CD4-positive, alpha-beta T cell (primary cell): ENCODE results near the gene PDGFD. TPM values are rescaled to one million over a fixed set of nuclear protein-coding genes. Genes with fewer than 3 reads are reported as not detected.

Source experiments
- ATAC-seq: fragments of 200-7000 bp; cut with Tn5 transposase; one replicate; pipeline ENCODE4 v1.10.0; 2022; ENCODE audit warnings: mild to moderate bottlenecking; ENCODE audit not compliant: poor library complexity
- CTCF ChIA-PET: fragments of 350-600 bp; sonication (Branson Sonifier 250); formaldehyde crosslinking; loops from one replicate; lab custom pipeline; 2021; ENCODE audit warnings: antibody characterized with exemption, inconsistent platforms; lab: Charles Lee
- POLR2A ChIA-PET: fragments of 350-600 bp; sonication (Branson Sonifier 250); formaldehyde crosslinking; loops from one replicate; lab custom pipeline; 2021; ENCODE audit warnings: antibody characterized with exemption, inconsistent platforms; lab: Charles Lee
- DNase-seq, 14 experiments: peaks; one replicate each; pipeline ENCODE4 v3.0.0-alpha.2; 2013 to 2020; ENCODE audit warnings: mixed read lengths in 2 of 14
- H3K27ac ChIP-seq, 2 donors: one replicate each; pipeline versions ENCODE4 v1.5.1 to v1.7.0; 2013; ENCODE audit warnings: low read length in 2 of 2, low read depth in 1 of 2, mild to moderate bottlenecking in 1 of 2
- H3K27me3 ChIP-seq, 2 experiments: 1 replicate in 1 of 2; 2 replicates in 1 of 2; pipeline versions ENCODE4 v1.6.1 to v1.7.0; 2013; ENCODE audit warnings: low read length in 2 of 2, control low read depth in 1 of 2, mild to moderate bottlenecking in 1 of 2, moderate library complexity in 1 of 2; ENCODE audit not compliant: insufficient read depth in 2 of 2, control insufficient read depth in 1 of 2
- H3K36me3 ChIP-seq: one replicate; pipeline ENCODE4 v1.6.1; 2013; ENCODE audit warnings: low read length, control low read depth; ENCODE audit not compliant: insufficient read depth
- H3K4me1 ChIP-seq: one replicate; pipeline ENCODE4 v1.6.1; 2013; ENCODE audit warnings: low read length, control low read depth; ENCODE audit not compliant: insufficient read depth
- H3K4me3 ChIP-seq: one replicate; pipeline ENCODE4 v1.5.1; 2013; ENCODE audit warnings: mild to moderate bottlenecking, low read length, moderate library complexity
- H3K9me3 ChIP-seq, 2 experiments: 1 replicate in 1 of 2; 2 replicates in 1 of 2; pipeline versions ENCODE4 v1.6.1 to v1.7.0; 2013; ENCODE audit warnings: low read length in 2 of 2, mild to moderate bottlenecking in 2 of 2, control low read depth in 1 of 2, moderate library complexity in 1 of 2; ENCODE audit not compliant: control insufficient read depth in 1 of 2, insufficient read depth in 1 of 2
- H3K27ac Mint-ChIP-seq: one replicate; pipeline ENCODE4 v1.8.0; 2020; ENCODE audit warnings: mixed read lengths
- H3K27me3 Mint-ChIP-seq: one replicate; pipeline ENCODE4 v1.8.0; 2021; ENCODE audit warnings: mixed read lengths
- H3K36me3 Mint-ChIP-seq: one replicate; pipeline ENCODE4 v1.8.0; 2021; ENCODE audit warnings: low read depth, mixed read lengths
- H3K4me1 Mint-ChIP-seq: one replicate; pipeline ENCODE4 v1.8.0; 2021; ENCODE audit warnings: low read depth, mixed read lengths
- H3K4me3 Mint-ChIP-seq: one replicate; pipeline ENCODE4 v1.8.0; 2020; ENCODE audit warnings: mild to moderate bottlenecking, mixed read lengths
- H3K9me3 Mint-ChIP-seq: one replicate; pipeline ENCODE4 v1.8.0; 2020; ENCODE audit warnings: mixed read lengths
- CTCF ChIP-seq: fragments of 200-600 bp; IDR thresholded peaks from one replicate; pipeline ENCODE4 v1.8.0; 2022; ENCODE audit warnings: antibody characterized with exemption, mild to moderate bottlenecking
- intact Hi-C, 2 experiments: fragments of 100-400 bp; cut with DNase I in 1 of 2; cut with micrococcal nuclease in 1 of 2; formaldehyde crosslinking; loops; one replicate each; pipeline versions ENCODE4 v1.15.1 to v1.9.0; 2023 to 2025; cut with DNase I, micrococcal nuclease
- total RNA-seq, 174 experiments: library from RNA in 2 of 174; stranded (reverse) in 2 of 174; gene quantifications; one replicate each; pipeline ENCODE4 v1.2.3 and lab custom pipeline; 2021 to 2026

Gene PDGFD
- total RNA-seq, 2 experiments from 2014 or later, result not detected

GRCh38 chr11:104046331-104046730 is 117.6 kb downstream of the PDGFD start:
- Histone ChIP-seq H3K9me3 (peaks cover 0 to 4% of the 10 kb centered on the region in 2 experiments), H3K4me1 (no peaks in the 10 kb centered on the region), H3K27me3 (no peaks in the 10 kb centered on the region), H3K4me3 (no peak overlapping the region), H3K27ac (no peak overlapping the region), H3K36me3 (no peaks in the 10 kb centered on the region)
- no peak for TF ChIP-seq CTCF
- Mint-ChIP-seq H3K4me3 (no peak overlapping the region), H3K9me3 (no peaks in the 10 kb centered on the region), H3K27ac (no peak overlapping the region), H3K4me1 (no peaks in the 10 kb centered on the region), H3K27me3 (no peaks in the 10 kb centered on the region), H3K36me3 (no peaks in the 10 kb centered on the region)
- intact Hi-C loops, result no loop called here
- POLR2A ChIA-PET, result no interaction called here
- DNase-seq (no peak), ATAC-seq (no peak)
- CTCF ChIA-PET, result no interaction called here

- H3K27me3 ChIP-seq, result no peaks in the 10 kb centered on the region
These were observed 120.2 kb downstream of the PDGFD start for GRCh38 chr11:104043678-104044239.

GRCh38 chr11:104043142-104043541 is 120.8 kb downstream of the PDGFD start:
- Mint-ChIP-seq H3K4me1 (no peaks in the 10 kb centered on the region), H3K27ac (no peak overlapping the region), H3K9me3 (no peaks in the 10 kb centered on the region), H3K27me3 (no peaks in the 10 kb centered on the region), H3K4me3 (no peak overlapping the region), H3K36me3 (no peaks in the 10 kb centered on the region)
- Histone ChIP-seq H3K4me3 (no peak overlapping the region), H3K9me3 (peaks cover 0 to 4% of the 10 kb centered on the region in 2 experiments), H3K27ac (no peak overlapping the region), H3K36me3 (no peaks in the 10 kb centered on the region), H3K4me1 (no peaks in the 10 kb centered on the region), H3K27me3 (no peaks in the 10 kb centered on the region)
- DNase-seq (no peak), ATAC-seq (no peak)
- no peak for TF ChIP-seq CTCF
- POLR2A ChIA-PET, result no interaction called here
- intact Hi-C loops, result no loop called here
- CTCF ChIA-PET, result no interaction called here

More at GRCh38 chr11:104043678-104044239, 120.2 kb downstream of the PDGFD start:
- Mint-ChIP-seq H3K27me3 (no peaks in the 10 kb centered on the region), H3K27ac (no peak overlapping the region), H3K36me3 (no peaks in the 10 kb centered on the region), H3K9me3 (no peaks in the 10 kb centered on the region), H3K4me1 (no peaks in the 10 kb centered on the region), H3K4me3 (no peak overlapping the region)
- CTCF ChIA-PET, result no interaction called here
- ATAC-seq, result no peak
- POLR2A ChIA-PET, result interaction anchor here (0.5 kb wide), 1 partner anchor 760 kb away, joined by 3 read pairs; no protein-coding TSS in a partner anchor
- DNase-seq, result no peak
- Histone ChIP-seq H3K4me3 (no peak overlapping the region), H3K36me3 (no peaks in the 10 kb centered on the region), H3K4me1 (no peaks in the 10 kb centered on the region), H3K27ac (no peak overlapping the region), H3K9me3 (peaks cover 0 to 4% of the 10 kb centered on the region in 2 experiments)
- intact Hi-C loops, result no loop called here
- TF ChIP-seq CTCF, result no peak
